SK-N-SH treated with all-trans-retinoic acid at 6 μM for 48 hours (cell line): Measurements from ENCODE around the gene DOCK9.

Experiments
- BACH2 ChIP-seq: fragments of 250-450 bp; sonication (Bioruptor Pico); IDR thresholded peaks from 2 replicates; pipeline ENCODE4 v1.9.0; 2021; ENCODE audit warnings: mild to moderate bottlenecking, borderline replicate concordance
- RARB ChIP-seq: fragments of 250-450 bp; sonication (Bioruptor Pico); IDR thresholded peaks from 2 replicates; pipeline ENCODE4 v1.8.0; 2021; ENCODE audit warnings: mild to moderate bottlenecking, moderate library complexity
- TCF4 ChIP-seq: fragments of 250-450 bp; sonication (Bioruptor Pico); IDR thresholded peaks from 2 replicates; pipeline ENCODE4 v1.8.0; 2021; ENCODE audit warnings: mild to moderate bottlenecking, moderate library complexity, borderline replicate concordance
- ZFP3 ChIP-seq: fragments of 250-450 bp; sonication (Bioruptor Pico); IDR thresholded peaks from 2 replicates; pipeline ENCODE4 v1.5.0; 2020; ENCODE audit warnings: mild to moderate bottlenecking, moderate library complexity

DNA sequence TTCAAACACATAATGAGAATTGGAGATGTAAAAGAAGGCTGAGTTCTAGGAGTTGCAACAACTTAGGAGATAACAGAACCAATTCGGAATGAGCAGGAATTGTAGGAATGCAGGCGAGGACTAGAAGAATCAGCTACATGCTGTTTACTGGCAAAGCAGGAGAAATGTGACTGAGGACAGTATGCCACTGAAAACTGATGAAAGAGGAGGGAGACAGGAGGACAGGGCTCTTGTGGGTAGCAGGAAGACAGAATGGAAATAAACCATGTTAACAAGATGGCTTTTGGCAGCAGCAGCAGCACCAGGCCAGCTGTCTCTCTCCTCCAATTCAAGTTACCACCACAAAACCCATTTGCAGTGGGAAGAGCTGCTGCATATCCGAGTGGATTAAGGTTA, 134.4 kb downstream of the DOCK9 start:
- no peak for TF ChIP-seq TCF4 (CRISPR knock-in tag)
- no peak for TF ChIP-seq ZFP3 (CRISPR knock-in tag)
- no peak for TF ChIP-seq RARB (CRISPR knock-in tag)
- TF ChIP-seq BACH2: no peak
